ENCODE results near the gene UIMC1.

UIMC1 gene

GRCh38 chr5:176906126-176906525, 100.5 kb downstream of the UIMC1 start:
- Histone ChIP-seq H2AFZ (no peak overlapping the region), H3K79me2 (no peaks in the 10 kb centered on the region), H3K9ac (no peak overlapping the region), H3K36me3 (ENCODE audit: control insufficient read depth, insufficient read depth, low read length) (no peaks in the 10 kb centered on the region), H3K27ac (no peak overlapping the region), H3K27me3 (ENCODE audit: control insufficient read depth, insufficient read depth, low read length) (no peaks in the 10 kb centered on the region), H3K9me3 (ENCODE audit: control insufficient read depth, low read length) (no peaks in the 10 kb centered on the region), H3K4me3 (ENCODE audit: low read depth, low read length) (no peak overlapping the region), H3K4me2 (ENCODE audit: low read length) (no peak overlapping the region), H3K4me1 (no peaks in the 10 kb centered on the region)
- TF ChIP-seq, protein P1, sequence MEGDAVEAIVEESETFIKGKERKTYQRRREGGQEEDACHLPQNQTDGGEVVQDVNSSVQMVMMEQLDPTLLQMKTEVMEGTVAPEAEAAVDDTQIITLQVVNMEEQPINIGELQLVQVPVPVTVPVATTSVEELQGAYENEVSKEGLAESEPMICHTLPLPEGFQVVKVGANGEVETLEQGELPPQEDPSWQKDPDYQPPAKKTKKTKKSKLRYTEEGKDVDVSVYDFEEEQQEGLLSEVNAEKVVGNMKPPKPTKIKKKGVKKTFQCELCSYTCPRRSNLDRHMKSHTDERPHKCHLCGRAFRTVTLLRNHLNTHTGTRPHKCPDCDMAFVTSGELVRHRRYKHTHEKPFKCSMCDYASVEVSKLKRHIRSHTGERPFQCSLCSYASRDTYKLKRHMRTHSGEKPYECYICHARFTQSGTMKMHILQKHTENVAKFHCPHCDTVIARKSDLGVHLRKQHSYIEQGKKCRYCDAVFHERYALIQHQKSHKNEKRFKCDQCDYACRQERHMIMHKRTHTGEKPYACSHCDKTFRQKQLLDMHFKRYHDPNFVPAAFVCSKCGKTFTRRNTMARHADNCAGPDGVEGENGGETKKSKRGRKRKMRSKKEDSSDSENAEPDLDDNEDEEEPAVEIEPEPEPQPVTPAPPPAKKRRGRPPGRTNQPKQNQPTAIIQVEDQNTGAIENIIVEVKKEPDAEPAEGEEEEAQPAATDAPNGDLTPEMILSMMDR (IDR thresholded peaks at IDR 0.05) = no peak

DNA sequence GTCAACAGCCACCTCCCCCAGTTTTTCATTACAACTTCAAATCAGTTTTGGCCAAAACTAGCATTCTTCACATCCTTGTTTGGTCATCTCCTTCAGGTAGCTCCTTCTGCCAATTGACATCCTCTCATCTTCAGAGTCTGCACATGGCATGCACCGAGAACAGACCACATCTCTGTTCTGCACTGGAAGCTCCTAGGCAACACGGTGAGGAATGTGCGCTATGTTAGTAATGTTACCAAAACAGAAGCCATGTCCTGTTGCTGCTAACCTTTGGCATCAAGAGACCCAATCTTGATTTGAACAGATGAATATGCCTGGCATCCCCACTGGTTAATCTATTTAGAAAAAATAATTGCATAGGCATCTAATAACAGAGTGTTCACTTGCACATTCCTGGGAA, 102.3 kb downstream of the UIMC1 start:
- H3K27ac ChIP-seq = no peak overlapping the region

DNA sequence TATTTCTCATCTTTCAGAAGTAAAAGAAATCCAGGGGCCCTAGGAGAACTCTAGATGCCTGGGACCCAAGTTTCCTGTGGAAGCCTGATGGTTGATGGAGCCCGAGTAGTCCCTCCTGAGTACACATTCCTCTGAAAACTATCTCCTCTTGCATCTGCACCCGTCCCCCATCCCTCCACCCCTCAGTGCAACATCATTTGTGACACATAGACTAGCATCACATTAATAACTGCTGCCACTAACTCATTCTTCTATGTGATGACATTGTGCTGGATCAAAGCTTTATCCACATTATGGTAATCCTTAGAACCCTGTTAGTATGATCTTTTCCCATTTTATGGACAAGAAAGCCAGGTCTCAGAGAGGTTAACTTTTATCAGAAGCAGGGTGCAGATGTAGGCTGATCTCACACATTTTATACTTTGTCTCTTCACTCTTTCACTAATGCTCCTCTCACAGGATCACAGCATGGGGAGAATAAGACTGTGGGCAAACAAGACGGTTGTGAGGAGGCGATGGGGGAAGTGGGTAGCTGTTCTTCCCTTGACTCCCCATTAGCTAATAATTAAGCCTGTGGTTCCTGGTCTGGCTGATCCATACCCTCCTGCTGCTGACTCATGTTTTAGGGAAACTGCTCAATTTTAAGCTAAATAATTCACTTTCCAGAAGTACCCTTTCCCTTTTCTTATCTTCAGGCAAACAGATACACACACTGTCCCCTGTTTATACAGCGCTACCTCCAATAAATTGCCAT, 103.5 kb downstream of the UIMC1 start:
- Histone ChIP-seq H3K9ac (no peak overlapping the region), H3K4me1 (no peaks in the 10 kb centered on the region), H3K36me3 (ENCODE audit: control insufficient read depth, insufficient read depth, low read length) (no peaks in the 10 kb centered on the region), H3K27me3 (ENCODE audit: control insufficient read depth, insufficient read depth, low read length) (no peaks in the 10 kb centered on the region), H3K79me2 (no peaks in the 10 kb centered on the region), H3K4me3 (ENCODE audit: low read depth, low read length) (no peak overlapping the region), H3K9me3 (ENCODE audit: control insufficient read depth, low read length) (no peaks in the 10 kb centered on the region), H3K4me2 (ENCODE audit: low read length) (no peak overlapping the region), H2AFZ (no peak overlapping the region), H3K27ac (no peak overlapping the region)
- TF ChIP-seq, protein P1 (IDR thresholded peaks at IDR 0.05) = no peak

More for the DNA sequence above, 102.3 kb downstream of the UIMC1 start:
- Histone ChIP-seq H3K4me1 (no peaks in the 10 kb centered on the region), H3K36me3 (ENCODE audit: control insufficient read depth, insufficient read depth, low read length) (no peaks in the 10 kb centered on the region), H3K27me3 (ENCODE audit: control insufficient read depth, insufficient read depth, low read length) (no peaks in the 10 kb centered on the region), H3K9ac (no peak overlapping the region), H3K4me3 (ENCODE audit: low read depth, low read length) (no peak overlapping the region), H2AFZ (no peak overlapping the region), H3K9me3 (ENCODE audit: control insufficient read depth, low read length) (no peaks in the 10 kb centered on the region), H3K4me2 (ENCODE audit: low read length) (no peak overlapping the region), H3K79me2 (no peaks in the 10 kb centered on the region)
- TF ChIP-seq, protein P1 (IDR thresholded peaks at IDR 0.05) = no peak

- no peak overlapping the region for H3K9ac ChIP-seq
- H3K4me3 ChIP-seq (ENCODE audit: low read depth, low read length) = no peak overlapping the region
- no peak overlapping the region for H3K27ac ChIP-seq
- no peaks in the 10 kb centered on the region for H3K36me3 ChIP-seq (ENCODE audit: control insufficient read depth, insufficient read depth, low read length)
- no peaks in the 10 kb centered on the region for H3K4me1 ChIP-seq
- no peak overlapping the region for H2AFZ ChIP-seq
- H3K4me2 ChIP-seq (ENCODE audit: low read length) = no peak overlapping the region
- no peaks in the 10 kb centered on the region for H3K27me3 ChIP-seq (ENCODE audit: control insufficient read depth, insufficient read depth, low read length)
- TF ChIP-seq, protein P1 (IDR thresholded peaks at IDR 0.05) = no peak
- H3K79me2 ChIP-seq = no peaks in the 10 kb centered on the region
- no peaks in the 10 kb centered on the region for H3K9me3 ChIP-seq (ENCODE audit: control insufficient read depth, low read length)
Measured at GRCh38 chr5:176902102-176902814, 104.3 kb downstream of the UIMC1 start.

All from parathyroid adenoma (tissue), 2 donors.